Osteocyte (in vitro differentiated cells): Measurements from ENCODE around the gene PEX10. TPM values are rescaled to one million over a fixed set of nuclear protein-coding genes. Genes with fewer than 3 reads are reported as not detected.

Experiments
- DNase-seq: peaks from one replicate; pipeline ENCODE4 v3.0.0; 2021; ENCODE audit warnings: mixed read lengths; ENCODE audit not compliant: unreplicated experiment; ENCODE audit errors: extremely low spot score
- H3K27ac Mint-ChIP-seq: one replicate; pipeline ENCODE4 v1.8.0; 2021; ENCODE audit warnings: mild to moderate bottlenecking, mixed read lengths; ENCODE audit not compliant: unreplicated experiment
- H3K27me3 Mint-ChIP-seq: one replicate; pipeline ENCODE4 v1.8.0; 2021; ENCODE audit warnings: mixed read lengths; ENCODE audit not compliant: unreplicated experiment
- H3K36me3 Mint-ChIP-seq: one replicate; pipeline ENCODE4 v1.8.0; 2021; ENCODE audit warnings: mixed read lengths; ENCODE audit not compliant: unreplicated experiment
- H3K4me1 Mint-ChIP-seq: one replicate; pipeline ENCODE4 v1.8.0; 2021; ENCODE audit warnings: mixed read lengths; ENCODE audit not compliant: unreplicated experiment
- H3K4me3 Mint-ChIP-seq: one replicate; pipeline ENCODE4 v1.8.0; 2021; ENCODE audit warnings: mild to moderate bottlenecking, moderate library complexity, mixed read lengths; ENCODE audit not compliant: unreplicated experiment
- H3K9me3 Mint-ChIP-seq: one replicate; pipeline ENCODE4 v1.8.0; 2021; ENCODE audit warnings: mixed read lengths; ENCODE audit not compliant: unreplicated experiment
- total RNA-seq: library from RNA; stranded (reverse); gene quantifications from 2 replicates; pipeline ENCODE4 v1.2.1, GENCODE V29; 2021
- TF ChIP-seq, protein P1 (sequence below): fragments of 200-600 bp; sonication (generic); IDR thresholded peaks from 2 replicates; pipeline ENCODE4 v1.5.0; 2021; ENCODE audit warnings: antibody characterized with exemption, mild to moderate bottlenecking, moderate library complexity

The PEX10 gene
- total RNA-seq, 1 donor from 2014 or later = 25.6 TPM

DNA sequence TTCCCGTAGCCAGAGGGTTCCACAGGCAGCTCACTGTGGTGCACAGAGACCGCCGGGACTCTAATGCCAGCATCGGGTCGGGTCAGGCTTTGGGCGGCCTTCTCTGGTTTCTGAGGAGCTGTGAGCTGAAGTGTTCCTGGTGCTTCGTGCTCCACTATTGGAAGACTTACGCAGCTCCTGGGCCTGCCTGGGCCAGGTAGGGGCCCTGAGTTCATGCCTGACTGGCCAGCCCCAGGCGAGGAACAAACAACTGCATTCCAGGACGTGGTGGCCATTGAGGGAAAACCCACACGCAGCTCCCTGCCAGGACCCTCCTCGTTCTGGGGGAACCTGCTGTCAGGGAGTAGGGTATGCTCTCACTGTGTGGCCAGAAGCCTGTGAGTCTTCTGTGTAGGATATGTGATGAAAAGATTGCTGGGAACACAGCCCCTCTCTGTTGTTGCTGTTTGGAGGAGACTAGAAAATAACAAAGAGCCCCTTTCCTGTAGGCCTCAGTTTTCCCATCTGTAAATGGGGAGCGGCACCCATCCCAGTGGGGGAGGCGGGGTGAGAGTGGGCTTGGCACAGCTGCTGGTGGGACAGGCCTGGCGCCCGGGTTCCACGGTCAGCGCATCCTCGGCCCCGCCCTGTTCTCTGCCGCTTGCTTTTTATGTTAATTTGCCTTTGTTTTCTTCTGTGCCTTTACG lies 12.3 kb downstream of the PEX10 start:
- DNase-seq = no peak
- peaks cover 43% of the 10 kb centered on the region for H3K36me3 Mint-ChIP-seq
- peaks cover 9% of the 10 kb centered on the region for H3K4me1 Mint-ChIP-seq
- H3K27me3 Mint-ChIP-seq = no peaks in the 10 kb centered on the region
- H3K9me3 Mint-ChIP-seq = no peaks in the 10 kb centered on the region
- no peak overlapping the region for H3K27ac Mint-ChIP-seq
- no peak overlapping the region for H3K4me3 Mint-ChIP-seq
- TF ChIP-seq, protein P1, sequence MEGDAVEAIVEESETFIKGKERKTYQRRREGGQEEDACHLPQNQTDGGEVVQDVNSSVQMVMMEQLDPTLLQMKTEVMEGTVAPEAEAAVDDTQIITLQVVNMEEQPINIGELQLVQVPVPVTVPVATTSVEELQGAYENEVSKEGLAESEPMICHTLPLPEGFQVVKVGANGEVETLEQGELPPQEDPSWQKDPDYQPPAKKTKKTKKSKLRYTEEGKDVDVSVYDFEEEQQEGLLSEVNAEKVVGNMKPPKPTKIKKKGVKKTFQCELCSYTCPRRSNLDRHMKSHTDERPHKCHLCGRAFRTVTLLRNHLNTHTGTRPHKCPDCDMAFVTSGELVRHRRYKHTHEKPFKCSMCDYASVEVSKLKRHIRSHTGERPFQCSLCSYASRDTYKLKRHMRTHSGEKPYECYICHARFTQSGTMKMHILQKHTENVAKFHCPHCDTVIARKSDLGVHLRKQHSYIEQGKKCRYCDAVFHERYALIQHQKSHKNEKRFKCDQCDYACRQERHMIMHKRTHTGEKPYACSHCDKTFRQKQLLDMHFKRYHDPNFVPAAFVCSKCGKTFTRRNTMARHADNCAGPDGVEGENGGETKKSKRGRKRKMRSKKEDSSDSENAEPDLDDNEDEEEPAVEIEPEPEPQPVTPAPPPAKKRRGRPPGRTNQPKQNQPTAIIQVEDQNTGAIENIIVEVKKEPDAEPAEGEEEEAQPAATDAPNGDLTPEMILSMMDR = no peak

DNA sequence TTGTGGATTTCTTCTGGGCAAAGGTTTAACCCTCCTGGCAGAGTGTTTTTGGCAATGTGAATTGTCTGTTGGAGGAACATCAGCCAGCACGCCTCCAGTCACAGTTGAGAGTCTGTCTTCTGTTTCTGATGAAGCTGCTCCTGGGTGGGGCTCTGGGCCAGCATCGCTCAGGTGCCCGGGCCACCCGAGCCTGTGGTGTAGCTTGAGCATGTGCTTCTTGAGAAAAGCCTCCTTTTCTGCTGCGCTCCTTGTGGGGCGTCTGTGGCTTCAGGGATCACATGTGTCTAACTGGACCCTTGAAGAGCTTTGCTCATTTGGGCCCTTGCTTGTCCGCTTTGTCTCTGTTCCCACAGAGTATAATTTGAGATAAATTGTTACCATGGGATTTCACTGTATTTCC lies 13.5 kb downstream of the PEX10 start:
- Mint-ChIP-seq H3K27ac (peak overlapping the region; percentile 15), H3K36me3 (peaks cover 40% of the 10 kb centered on the region), H3K9me3 (no peaks in the 10 kb centered on the region), H3K4me3 (no peak overlapping the region), H3K27me3 (no peaks in the 10 kb centered on the region), H3K4me1 (peaks cover 9% of the 10 kb centered on the region)
- DNase-seq = no peak
- TF ChIP-seq, protein P1 = no peak

DNA sequence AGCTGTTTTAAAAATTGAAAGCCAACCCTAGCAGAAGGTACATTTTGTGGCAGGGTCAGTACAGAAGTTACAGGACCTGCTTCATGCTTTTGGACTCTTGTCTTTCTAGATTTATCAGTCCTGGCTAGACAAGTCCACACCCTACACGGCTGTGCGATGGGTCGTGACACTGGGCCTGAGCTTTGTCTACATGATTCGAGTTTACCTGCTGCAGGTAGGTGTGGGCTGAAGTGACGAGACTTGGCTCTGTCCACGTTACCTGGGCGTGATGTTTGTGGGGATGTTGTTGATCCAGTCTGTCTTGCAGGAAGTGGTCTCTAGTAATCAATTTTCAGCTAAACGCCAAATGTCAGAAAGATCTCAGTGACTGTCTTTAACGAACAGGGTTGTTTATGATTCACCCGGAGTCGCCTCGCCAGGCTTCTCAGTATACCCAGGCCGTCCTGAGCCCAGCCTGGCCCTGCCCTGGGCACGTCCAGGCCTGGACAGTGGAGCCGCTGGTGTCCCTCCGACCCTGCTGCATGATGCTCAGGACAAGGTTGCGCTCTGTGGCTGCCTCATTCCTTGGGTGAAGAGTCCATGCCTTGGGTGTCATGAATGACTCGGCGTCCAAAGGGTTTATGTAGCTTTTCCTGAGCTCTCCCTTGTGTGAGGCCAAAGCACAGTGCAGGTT lies 15.2 kb downstream of the PEX10 start:
- peak overlapping the region; percentile 18 for H3K27ac Mint-ChIP-seq
- no peaks in the 10 kb centered on the region for H3K9me3 Mint-ChIP-seq
- TF ChIP-seq, protein P1 = no peak
- H3K4me3 Mint-ChIP-seq = no peak overlapping the region
- H3K4me1 Mint-ChIP-seq = peaks cover 22% of the 10 kb centered on the region
- H3K36me3 Mint-ChIP-seq = peaks cover 32% of the 10 kb centered on the region
- H3K27me3 Mint-ChIP-seq = no peaks in the 10 kb centered on the region
- no peak for DNase-seq

DNA sequence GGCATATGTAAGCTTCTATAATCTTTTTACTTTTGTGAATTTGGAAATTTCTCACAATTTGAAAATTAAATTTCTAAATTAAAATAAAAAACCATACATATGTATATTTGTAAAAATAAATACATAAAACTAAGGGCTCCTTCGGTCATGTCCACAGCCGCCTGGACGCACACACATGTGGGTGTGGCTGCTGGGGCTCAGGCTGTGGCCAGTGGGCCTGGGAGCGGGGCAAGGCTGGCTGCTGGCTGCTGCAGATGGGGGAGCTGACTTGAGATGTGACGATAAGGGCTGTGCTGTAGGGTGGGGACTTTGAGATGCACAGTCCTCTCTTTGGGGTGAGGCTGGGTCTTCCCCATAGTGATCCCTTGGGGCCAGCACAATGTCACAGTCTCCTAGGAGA lies 15.9 kb downstream of the PEX10 start:
- H3K27me3 Mint-ChIP-seq = no peaks in the 10 kb centered on the region
- H3K4me1 Mint-ChIP-seq = peaks cover 22% of the 10 kb centered on the region
- H3K4me3 Mint-ChIP-seq = no peak overlapping the region
- H3K36me3 Mint-ChIP-seq = peaks cover 26% of the 10 kb centered on the region
- no peak for DNase-seq
- H3K9me3 Mint-ChIP-seq = no peaks in the 10 kb centered on the region
- TF ChIP-seq, protein P1 = no peak
- H3K27ac Mint-ChIP-seq = no peak overlapping the region

DNA sequence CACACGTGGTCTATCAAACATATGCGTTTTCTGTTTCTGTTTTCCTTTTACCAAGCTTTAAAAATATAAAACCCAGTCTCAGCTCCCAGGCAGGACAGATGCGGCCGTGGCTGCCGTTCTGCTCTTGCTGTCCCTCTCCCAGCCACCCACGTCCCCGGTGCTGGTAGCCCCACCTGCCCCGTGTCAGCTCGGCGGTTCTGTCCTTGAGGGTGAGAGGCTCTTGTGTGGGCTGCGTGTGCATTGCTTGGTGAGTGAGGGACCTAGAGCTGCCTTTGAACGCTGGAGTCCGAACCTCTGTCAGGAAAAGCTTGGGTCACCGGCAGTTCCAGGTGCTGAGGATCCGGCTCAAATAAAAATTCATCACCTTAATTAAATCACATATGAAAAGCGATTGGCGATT lies 16.3 kb downstream of the PEX10 start:
- H3K4me3 Mint-ChIP-seq = no peak overlapping the region
- peaks cover 26% of the 10 kb centered on the region for H3K36me3 Mint-ChIP-seq

More for the DNA sequence above, 16.3 kb downstream of the PEX10 start:
- Mint-ChIP-seq H3K9me3 (no peaks in the 10 kb centered on the region), H3K27me3 (no peaks in the 10 kb centered on the region), H3K27ac (no peak overlapping the region), H3K4me1 (peaks cover 22% of the 10 kb centered on the region)
- no peak for DNase-seq
- TF ChIP-seq, protein P1 = no peak
